HCT116 (cell line): ENCODE data around the gene PRR5L.

ENCODE experiments used
- EZH2 ChIP-seq: fragments of 200-600 bp; sonication (generic); IDR thresholded peaks from 2 replicates; pipeline ENCODE4 v1.6.1; 2017; ENCODE audit warnings: antibody characterized with exemption, mixed run types
- POLR2A ChIP-seq: IDR thresholded peaks from 2 replicates; pipeline ENCODE4 v1.7.0; 2011; ENCODE audit warnings: borderline replicate concordance; ENCODE audit not compliant: insufficient read depth, insufficient read length; ENCODE audit errors: extremely low read depth
- TF ChIP-seq, protein P1 (sequence below): IDR thresholded peaks from 2 replicates; pipeline ENCODE4 v1.6.1; 2012

DNA sequence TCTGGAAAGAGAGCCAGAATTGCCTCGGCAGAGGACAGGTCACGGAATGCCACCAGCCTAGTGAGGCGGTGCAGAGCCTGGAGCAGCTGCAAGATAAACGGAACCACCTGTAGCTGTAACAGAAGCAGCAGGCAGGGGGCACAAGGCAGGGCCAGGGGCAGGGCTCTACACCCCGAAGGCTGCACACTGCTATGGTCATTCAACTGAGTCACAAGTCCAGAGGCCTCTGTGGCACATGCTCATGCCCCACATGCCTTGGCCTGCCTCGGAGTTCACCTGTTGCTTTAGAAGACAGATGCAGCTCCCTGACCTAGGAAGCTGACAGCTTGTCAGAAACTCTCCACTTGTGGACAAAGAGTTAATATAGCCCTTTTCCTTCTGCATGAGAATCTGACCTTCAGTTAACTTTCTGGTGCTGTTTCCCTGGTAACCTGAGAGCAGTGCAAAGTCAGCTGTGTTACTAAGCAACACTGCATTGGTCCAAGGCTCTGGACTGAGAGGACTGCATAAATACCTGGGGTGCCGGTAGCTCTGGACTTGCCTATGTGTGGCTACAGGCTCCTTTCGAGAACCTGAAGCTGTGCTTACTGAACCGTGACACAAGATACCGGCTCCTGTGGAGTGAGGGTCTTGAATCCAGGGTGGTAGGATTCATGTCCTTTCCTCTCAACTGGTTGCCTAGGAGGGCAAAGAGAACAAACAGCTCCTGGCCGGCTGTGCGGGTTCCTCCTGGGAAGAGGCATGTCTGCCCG lies 17.4 kb upstream of the PRR5L start:
- TF ChIP-seq EZH2 (no peak), POLR2A (no peak)
- TF ChIP-seq, protein P1, sequence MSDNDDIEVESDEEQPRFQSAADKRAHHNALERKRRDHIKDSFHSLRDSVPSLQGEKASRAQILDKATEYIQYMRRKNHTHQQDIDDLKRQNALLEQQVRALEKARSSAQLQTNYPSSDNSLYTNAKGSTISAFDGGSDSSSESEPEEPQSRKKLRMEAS: no peak
